Amniotic stem cell (primary cell): ENCODE results near the gene POU3F1.

Source experiments
- DNase-seq: peaks from one replicate; lab custom pipeline; 2025; lab: John Stamatoyannopoulos, UW

POU3F1 gene

GRCh38 chr1:38028105-38028591 lies 18.4 kb downstream of the POU3F1 start:
- no peak for DNase-seq

- DNase-seq, result no peak
Measured at GRCh38 chr1:38027201-38028104, 19.1 kb downstream of the POU3F1 start.

GRCh38 chr1:38026592-38027200 lies 19.9 kb downstream of the POU3F1 start:
- DNase-seq, result no peak

GRCh38 chr1:38025664-38026063 lies 20.9 kb downstream of the POU3F1 start:
- DNase-seq, result no peak

GRCh38 chr1:38025233-38025632 lies 21.4 kb downstream of the POU3F1 start:
- DNase-seq, result no peak

- DNase-seq, result no peak
Measured at GRCh38 chr1:38022810-38023209, 23.8 kb downstream of the POU3F1 start.

- DNase-seq, result no peak
Measured at GRCh38 chr1:38021969-38022368, 24.6 kb downstream of the POU3F1 start.

- DNase-seq, result no peak
Measured at GRCh38 chr1:38020396-38020795, 26.2 kb downstream of the POU3F1 start.

GRCh38 chr1:38018864-38019343 lies 27.7 kb downstream of the POU3F1 start:
- no peak for DNase-seq

GRCh38 chr1:38015978-38016725 lies 30.4 kb downstream of the POU3F1 start:
- no peak for DNase-seq

GRCh38 chr1:38014724-38015424 lies 31.7 kb downstream of the POU3F1 start:
- no peak for DNase-seq

GRCh38 chr1:38014171-38014570 lies 32.4 kb downstream of the POU3F1 start:
- DNase-seq, result no peak

GRCh38 chr1:38013227-38013622 lies 33.4 kb downstream of the POU3F1 start:
- DNase-seq, result no peak

- peak; percentile 98 for DNase-seq
Measured at GRCh38 chr1:38012363-38013226, 34.0 kb downstream of the POU3F1 start, which contains the start of gene UTP11. TSS of gene UTP11 (plus strand) at chr1:38012734. CDS start at chr1:38012803, 69 bp downstream.

GRCh38 chr1:38009841-38010180 lies 36.8 kb downstream of the POU3F1 start:
- no peak for DNase-seq

GRCh38 chr1:38009088-38009840 lies 37.3 kb downstream of the POU3F1 start:
- DNase-seq, result no peak

GRCh38 chr1:38006008-38006828 lies 40.4 kb downstream of the POU3F1 start:
- no peak for DNase-seq

- DNase-seq, result no peak
Measured at GRCh38 chr1:38005195-38006007, 41.2 kb downstream of the POU3F1 start, which contains the start of gene FHL3. TSS of gene FHL3 (minus strand) at chr1:38005514. CDS start at chr1:37999412, 6,102 bp downstream.
